Cardiac muscle cell (in vitro differentiated cells and primary cell): Measurements from ENCODE around the gene SPATC1L. TPM values are rescaled to one million over a fixed set of nuclear protein-coding genes. Genes with fewer than 3 reads are reported as not detected.

Experiments
- DNase-seq, 2 donors: peaks; one replicate each; pipeline versions ENCODE4 v3.0.0 to v3.0.0-alpha.2; 2010 to 2017; ENCODE audit warnings: low read depth in 1 of 2, low spot score in 1 of 2
- H3K27ac ChIP-seq: fragments of 200-600 bp; sonication (generic); 2 replicates; pipeline ENCODE4 v1.5.1; 2016
- H3K27me3 ChIP-seq: fragments of 200-600 bp; sonication (generic); 2 replicates; pipeline ENCODE4 v1.6.0; 2016; ENCODE audit warnings: control low read depth
- H3K36me3 ChIP-seq: fragments of 200-600 bp; sonication (generic); 2 replicates; pipeline ENCODE4 v1.5.1; 2016; ENCODE audit warnings: control low read depth
- H3K4me1 ChIP-seq: fragments of 200-600 bp; sonication (generic); 2 replicates; pipeline ENCODE4 v1.8.1; 2017; ENCODE audit warnings: low read depth, mild to moderate bottlenecking, mixed run types
- H3K4me3 ChIP-seq: fragments of 200-600 bp; sonication (generic); 2 replicates; pipeline ENCODE4 v1.5.1; 2016; ENCODE audit warnings: mild to moderate bottlenecking
- H3K9me3 ChIP-seq: fragments of 200-600 bp; sonication (generic); 2 replicates; pipeline ENCODE4 v1.5.1; 2017; ENCODE audit warnings: low read depth, mild to moderate bottlenecking, control low read depth
- polyA plus RNA-seq: library from polyadenylated mRNA; unstranded; fragments of >200 nt; fragmentation: Nextera tagmentation; extraction: Ambion mirVana; gene quantifications from 2 replicates; pipeline ENCODE4 v1.2.1, GENCODE V29; 2016
- total RNA-seq: library from RNA; depleted of rRNA; stranded (reverse); fragments of >200 nt; gene quantifications from 2 replicates; pipeline ENCODE4 v1.2.3, GENCODE V29; 2016
- TF ChIP-seq, protein P1 (sequence below): IDR thresholded peaks from 2 replicates; pipeline ENCODE4 v1.5.1; 2012; ENCODE audit warnings: low read depth, mild to moderate bottlenecking, low read length

The SPATC1L gene
- total and polyA plus RNA-seq, 2 experiments from 2014 or later = 58.8 to 63.0 TPM

- H3K9me3 ChIP-seq = no peaks in the 10 kb centered on the region
- DNase-seq = no peak
- H3K27me3 ChIP-seq = no peaks in the 10 kb centered on the region
- no peak overlapping the region for H3K27ac ChIP-seq
- no peaks in the 10 kb centered on the region for H3K36me3 ChIP-seq
- no peak overlapping the region for H3K4me3 ChIP-seq
- no peaks in the 10 kb centered on the region for H3K4me1 ChIP-seq
- TF ChIP-seq, protein P1, sequence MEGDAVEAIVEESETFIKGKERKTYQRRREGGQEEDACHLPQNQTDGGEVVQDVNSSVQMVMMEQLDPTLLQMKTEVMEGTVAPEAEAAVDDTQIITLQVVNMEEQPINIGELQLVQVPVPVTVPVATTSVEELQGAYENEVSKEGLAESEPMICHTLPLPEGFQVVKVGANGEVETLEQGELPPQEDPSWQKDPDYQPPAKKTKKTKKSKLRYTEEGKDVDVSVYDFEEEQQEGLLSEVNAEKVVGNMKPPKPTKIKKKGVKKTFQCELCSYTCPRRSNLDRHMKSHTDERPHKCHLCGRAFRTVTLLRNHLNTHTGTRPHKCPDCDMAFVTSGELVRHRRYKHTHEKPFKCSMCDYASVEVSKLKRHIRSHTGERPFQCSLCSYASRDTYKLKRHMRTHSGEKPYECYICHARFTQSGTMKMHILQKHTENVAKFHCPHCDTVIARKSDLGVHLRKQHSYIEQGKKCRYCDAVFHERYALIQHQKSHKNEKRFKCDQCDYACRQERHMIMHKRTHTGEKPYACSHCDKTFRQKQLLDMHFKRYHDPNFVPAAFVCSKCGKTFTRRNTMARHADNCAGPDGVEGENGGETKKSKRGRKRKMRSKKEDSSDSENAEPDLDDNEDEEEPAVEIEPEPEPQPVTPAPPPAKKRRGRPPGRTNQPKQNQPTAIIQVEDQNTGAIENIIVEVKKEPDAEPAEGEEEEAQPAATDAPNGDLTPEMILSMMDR = no peak
These were observed 63.7 kb downstream of the SPATC1L start for GRCh38 chr21:46120301-46121285.

DNA sequence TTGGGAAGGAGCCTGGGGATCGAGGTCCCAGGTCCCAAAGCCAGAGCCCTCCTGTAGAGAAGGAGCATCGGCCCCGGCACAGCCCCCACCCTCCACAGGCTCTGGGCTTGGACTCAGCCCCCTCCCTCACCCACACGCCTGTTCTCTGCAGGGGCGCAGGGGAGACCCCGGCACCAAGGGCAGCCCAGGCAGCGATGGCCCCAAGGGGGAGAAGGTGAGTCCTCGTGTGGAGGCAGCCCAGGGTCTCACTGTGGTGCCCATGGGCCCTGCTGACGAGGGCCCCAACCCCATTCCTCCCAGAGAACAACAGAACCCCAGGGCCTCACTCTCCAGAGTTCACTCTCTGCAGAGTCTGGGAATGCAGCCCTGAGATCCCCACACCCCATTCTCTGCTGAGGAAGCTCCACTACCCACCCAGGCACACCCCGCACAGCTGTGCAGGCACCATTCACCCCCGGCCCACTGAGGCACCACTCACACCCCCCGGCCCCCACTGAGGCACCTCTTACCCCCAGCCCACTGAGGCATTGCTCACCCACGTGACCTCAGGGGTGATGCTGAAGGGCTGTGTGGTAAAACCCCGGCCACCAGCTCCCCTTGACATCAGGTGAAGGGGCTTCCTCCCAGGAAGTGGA lies 64.5 kb downstream of the SPATC1L start:
- Histone ChIP-seq H3K27ac (no peak overlapping the region), H3K4me1 (no peaks in the 10 kb centered on the region), H3K27me3 (no peaks in the 10 kb centered on the region), H3K9me3 (no peaks in the 10 kb centered on the region), H3K4me3 (no peak overlapping the region), H3K36me3 (no peaks in the 10 kb centered on the region)
- no peak for DNase-seq
- TF ChIP-seq, protein P1 = no peak

GRCh38 chr21:46119144-46119636 lies 65.1 kb downstream of the SPATC1L start:
- no peak for DNase-seq

GRCh38 chr21:46118316-46119143 lies 65.7 kb downstream of the SPATC1L start:
- peaks cover 3% of the 10 kb centered on the region for H3K36me3 ChIP-seq
- no peak overlapping the region for H3K27ac ChIP-seq
- H3K4me1 ChIP-seq = no peaks in the 10 kb centered on the region
- H3K4me3 ChIP-seq = no peak overlapping the region
- no peak for DNase-seq
- no peaks in the 10 kb centered on the region for H3K9me3 ChIP-seq
- no peaks in the 10 kb centered on the region for H3K27me3 ChIP-seq
- TF ChIP-seq, protein P1 = no peak

More at GRCh38 chr21:46119144-46119636, 65.1 kb downstream of the SPATC1L start:
- Histone ChIP-seq H3K4me1 (no peaks in the 10 kb centered on the region), H3K27me3 (no peaks in the 10 kb centered on the region), H3K4me3 (no peak overlapping the region), H3K36me3 (no peaks in the 10 kb centered on the region), H3K27ac (no peak overlapping the region), H3K9me3 (no peaks in the 10 kb centered on the region)
- TF ChIP-seq, protein P1 = no peak
